Testis (tissue), 5 donors: ENCODE results near the gene ERLEC1. TPM values are rescaled to one million over a fixed set of nuclear protein-coding genes. Genes with fewer than 3 reads are reported as not detected.

Experiments
- DNase-seq: peaks from one replicate; pipeline ENCODE4 v3.0.0-alpha.2; 2019
- H3K27ac ChIP-seq, 2 donors: fragments of 200-600 bp; sonication (generic); one replicate each; pipeline ENCODE4 v1.5.1; 2019
- H3K27me3 ChIP-seq: fragments of 200-600 bp; sonication (generic); one replicate; pipeline ENCODE4 v1.5.1; 2019
- H3K36me3 ChIP-seq: fragments of 200-600 bp; sonication (generic); one replicate; pipeline ENCODE4 v1.5.1; 2017; ENCODE audit warnings: low read depth; ENCODE audit errors: missing control alignments
- H3K4me1 ChIP-seq: fragments of 200-600 bp; sonication (generic); one replicate; pipeline ENCODE4 v1.5.1; 2019
- H3K4me3 ChIP-seq, 2 donors: fragments of 200-600 bp; sonication (generic); one replicate each; pipeline ENCODE4 v1.5.1; 2017 to 2019
- H3K9me3 ChIP-seq: fragments of 200-600 bp; sonication (generic); one replicate; pipeline ENCODE4 v1.5.1; 2017
- POLR2A ChIP-seq: fragments of 450-650 bp; IDR thresholded peaks from one replicate; pipeline ENCODE4 v1.6.1; 2017; ENCODE audit warnings: antibody characterized with exemption, mild to moderate bottlenecking, moderate library complexity
- WGBS, 2 donors: methylation state at CpG; one replicate each; pipeline ENCODE4 v1.1.5; 2018; 5-methylcytosine and 5-hydroxymethylcytosine counted together
- intact Hi-C: fragments of 100-400 bp; cut with DNase I; formaldehyde crosslinking; loops from one replicate; pipeline ENCODE4 v1.15.1; 2023; ENCODE audit warnings: low total_unique reads
- long read RNA-seq, 2 donors: transcript quantifications; one replicate each; lab custom pipeline, GENCODE V29; 2026
- polyA plus RNA-seq: library from polyadenylated mRNA; stranded (reverse); fragments of 350-450 nt; fragmentation: Illumina TruSeq; extraction: RNeasy Lipid Tissue Mini Kit (QIAGEN cat#74804); gene quantifications from one replicate; pipeline ENCODE4 v1.2.3, GENCODE V29; 2014; ENCODE audit warnings: low read depth, low replicate concordance; ENCODE audit not compliant: insufficient read depth
- total RNA-seq, 2 donors: library from RNA; depleted of rRNA; stranded (reverse); fragments of >200 nt; gene quantifications; one replicate each; pipeline ENCODE4 v1.2.3, GENCODE V29; 2016
- TF ChIP-seq, protein P1 (sequence below), 3 experiments: fragments of 450-650 bp in 2 of 3; fragments of 200-600 bp in 1 of 3; sonication (generic) in 1 of 3; IDR thresholded peaks; one replicate each; pipeline ENCODE4 v1.5.1; 2016 to 2019; ENCODE audit warnings: antibody characterized with exemption in 3 of 3, mild to moderate bottlenecking in 2 of 3, moderate library complexity in 1 of 3

The ERLEC1 gene, protein sequence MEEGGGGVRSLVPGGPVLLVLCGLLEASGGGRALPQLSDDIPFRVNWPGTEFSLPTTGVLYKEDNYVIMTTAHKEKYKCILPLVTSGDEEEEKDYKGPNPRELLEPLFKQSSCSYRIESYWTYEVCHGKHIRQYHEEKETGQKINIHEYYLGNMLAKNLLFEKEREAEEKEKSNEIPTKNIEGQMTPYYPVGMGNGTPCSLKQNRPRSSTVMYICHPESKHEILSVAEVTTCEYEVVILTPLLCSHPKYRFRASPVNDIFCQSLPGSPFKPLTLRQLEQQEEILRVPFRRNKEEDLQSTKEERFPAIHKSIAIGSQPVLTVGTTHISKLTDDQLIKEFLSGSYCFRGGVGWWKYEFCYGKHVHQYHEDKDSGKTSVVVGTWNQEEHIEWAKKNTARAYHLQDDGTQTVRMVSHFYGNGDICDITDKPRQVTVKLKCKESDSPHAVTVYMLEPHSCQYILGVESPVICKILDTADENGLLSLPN
- total RNA-seq: 100 to 1,000 TPM in 1 of 2 donors, 10 to 100 TPM in 1; 91.5 to 123 TPM
- 86.3 TPM for polyA plus RNA-seq
- long read RNA-seq, donor 1, transcript ERLEC1-202 (13 exons, 2,271 nt): minor isoform, 5 of 152 reads
- long read RNA-seq, donor 1, transcript ERLEC1-201 (14 exons, 2,433 nt): major isoform, 20 of 152 reads
- long read RNA-seq, donor 1, partial matches to known transcripts: 127 of 152 reads
- long read RNA-seq, donor 1, other reads (novel, unspliced or antisense): 0 of 152 reads
- long read RNA-seq, donor 2, transcript ERLEC1-201 (14 exons, 2,433 nt): major isoform, 20 of 48 reads
- long read RNA-seq, donor 2, transcript ERLEC1-202 (13 exons, 2,271 nt): minor isoform, 7 of 48 reads
- long read RNA-seq, donor 2, partial matches to known transcripts: 21 of 48 reads
- long read RNA-seq, donor 2, other reads (novel, unspliced or antisense): 0 of 48 reads

DNA sequence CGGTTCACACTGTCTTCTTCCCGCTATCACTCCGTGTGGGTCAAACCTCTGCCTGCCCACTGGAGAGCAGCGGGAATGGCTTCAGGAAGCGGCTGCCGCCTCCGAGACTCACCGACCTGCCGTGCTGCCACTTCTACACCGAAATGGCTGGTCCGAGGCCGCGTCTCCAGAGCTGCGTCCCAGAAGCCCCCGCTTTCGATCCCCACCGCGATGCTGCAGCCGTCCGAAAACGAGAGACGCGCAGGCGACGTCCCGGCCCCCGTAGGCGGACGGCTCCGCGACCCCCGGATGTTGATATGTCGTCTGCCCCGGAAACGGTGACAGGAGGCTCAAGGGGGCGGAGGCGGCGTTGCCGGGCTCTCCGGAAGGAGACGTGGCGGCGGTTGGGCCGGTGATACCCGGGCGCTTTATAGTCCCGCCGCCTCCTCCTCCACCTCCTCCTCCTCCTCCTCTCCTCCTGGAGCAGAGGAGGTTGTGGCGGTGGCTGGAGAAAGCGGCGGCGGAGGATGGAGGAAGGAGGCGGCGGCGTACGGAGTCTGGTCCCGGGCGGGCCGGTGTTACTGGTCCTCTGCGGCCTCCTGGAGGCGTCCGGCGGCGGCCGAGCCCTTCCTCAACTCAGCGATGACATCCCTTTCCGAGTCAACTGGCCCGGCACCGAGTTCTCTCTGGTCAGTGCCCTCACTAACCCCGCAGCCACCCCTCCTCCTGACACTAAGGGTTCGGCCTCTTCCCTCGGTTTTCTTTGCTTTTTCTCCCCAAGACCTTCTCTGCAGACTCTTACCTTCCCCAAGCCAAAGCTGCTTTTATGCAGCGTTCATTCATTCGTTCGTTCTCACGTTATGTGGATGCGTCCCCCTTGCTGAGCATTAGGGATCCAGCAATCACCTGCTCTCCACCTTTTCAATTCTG lies at the start of gene ERLEC1, which contains the start of gene ASB3:
ERLEC1 (plus strand) TSS at position 340 of the 909 bp plus-strand sequence; CDS start at position 507, 167 bp downstream.
ASB3 (minus strand) TSS at position 249 of the 909 bp plus-strand sequence. CDS start 21,381 bp downstream, outside the sequence.
- H3K4me3 ChIP-seq: peak within 1 kb of the TSS; percentile 81 to 94
- intact Hi-C loops: no loop called here
- no peaks in the 10 kb centered on the region for H3K27me3 ChIP-seq
- no peaks in the 10 kb centered on the region for H3K9me3 ChIP-seq
- 0 to 1% methylated on average over 37 to 75 of the region's 77 CpGs for WGBS, 2 donors
- peak within 1 kb of the TSS; percentile 82 to 86 for H3K27ac ChIP-seq
- no peaks in the 10 kb centered on the region for H3K36me3 ChIP-seq
- H3K4me1 ChIP-seq: peaks cover 26% of the 10 kb centered on the region
- TF ChIP-seq POLR2A: peak; percentile 8
- TF ChIP-seq, protein P1, sequence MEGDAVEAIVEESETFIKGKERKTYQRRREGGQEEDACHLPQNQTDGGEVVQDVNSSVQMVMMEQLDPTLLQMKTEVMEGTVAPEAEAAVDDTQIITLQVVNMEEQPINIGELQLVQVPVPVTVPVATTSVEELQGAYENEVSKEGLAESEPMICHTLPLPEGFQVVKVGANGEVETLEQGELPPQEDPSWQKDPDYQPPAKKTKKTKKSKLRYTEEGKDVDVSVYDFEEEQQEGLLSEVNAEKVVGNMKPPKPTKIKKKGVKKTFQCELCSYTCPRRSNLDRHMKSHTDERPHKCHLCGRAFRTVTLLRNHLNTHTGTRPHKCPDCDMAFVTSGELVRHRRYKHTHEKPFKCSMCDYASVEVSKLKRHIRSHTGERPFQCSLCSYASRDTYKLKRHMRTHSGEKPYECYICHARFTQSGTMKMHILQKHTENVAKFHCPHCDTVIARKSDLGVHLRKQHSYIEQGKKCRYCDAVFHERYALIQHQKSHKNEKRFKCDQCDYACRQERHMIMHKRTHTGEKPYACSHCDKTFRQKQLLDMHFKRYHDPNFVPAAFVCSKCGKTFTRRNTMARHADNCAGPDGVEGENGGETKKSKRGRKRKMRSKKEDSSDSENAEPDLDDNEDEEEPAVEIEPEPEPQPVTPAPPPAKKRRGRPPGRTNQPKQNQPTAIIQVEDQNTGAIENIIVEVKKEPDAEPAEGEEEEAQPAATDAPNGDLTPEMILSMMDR (IDR thresholded peaks at IDR 0.05): no peak
- DNase-seq: peak; percentile 94

DNA sequence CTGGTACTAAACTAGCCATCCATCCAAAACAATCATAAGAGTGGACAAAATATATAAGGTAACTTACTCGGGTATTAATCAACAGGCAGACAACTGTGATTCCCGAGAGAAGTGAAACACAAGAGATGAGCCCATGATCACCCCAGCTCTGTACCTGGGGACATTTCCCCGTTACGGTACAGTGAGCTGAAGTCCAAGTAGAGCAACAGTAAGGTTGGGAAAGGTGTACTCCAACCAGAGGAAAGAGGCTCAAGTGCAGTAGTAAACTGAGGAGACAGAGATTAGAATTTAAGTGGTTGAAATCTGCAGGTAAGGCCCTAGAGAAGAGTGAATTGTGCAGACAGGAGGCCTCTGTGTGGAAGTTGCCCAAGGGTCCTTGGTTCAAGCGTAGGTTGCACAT lies 49.8 kb upstream of the ERLEC1 start:
- peaks cover 2% of the 10 kb centered on the region for H3K4me1 ChIP-seq
- WGBS, 2 donors: 90 to 94% methylated on average over 5 of the region's 5 CpGs
- no peak for TF ChIP-seq POLR2A
- TF ChIP-seq, protein P1 (IDR thresholded peaks at IDR 0.05): no peak
- no peak overlapping the region for H3K4me3 ChIP-seq
- no peaks in the 10 kb centered on the region for H3K27me3 ChIP-seq
- no peaks in the 10 kb centered on the region for H3K9me3 ChIP-seq
- DNase-seq: no peak
- intact Hi-C loops: no loop called here
- no peaks in the 10 kb centered on the region for H3K36me3 ChIP-seq
- no peak overlapping the region for H3K27ac ChIP-seq

DNA sequence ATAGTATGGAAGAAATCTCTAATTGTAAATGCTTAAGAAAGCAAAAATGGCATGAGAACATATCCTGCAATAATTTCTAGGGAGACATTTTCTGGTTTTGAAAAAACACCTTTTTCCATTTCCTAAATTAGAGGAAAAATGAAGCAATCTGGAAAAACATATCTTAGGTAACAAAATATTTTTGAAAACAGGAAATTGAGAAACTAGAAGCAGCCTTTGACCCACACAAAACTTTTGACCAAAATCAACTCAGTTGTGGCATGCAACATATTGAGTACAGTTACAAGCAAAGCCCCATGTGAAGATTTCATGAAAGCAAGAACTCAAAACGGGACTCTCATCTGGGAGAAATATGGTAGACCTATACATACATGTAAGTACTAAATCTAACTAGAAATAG lies 47.8 kb upstream of the ERLEC1 start:
- H3K27me3 ChIP-seq: no peaks in the 10 kb centered on the region
- no peak for DNase-seq
- H3K36me3 ChIP-seq: no peaks in the 10 kb centered on the region
- H3K4me1 ChIP-seq: no peaks in the 10 kb centered on the region
- TF ChIP-seq POLR2A: no peak
- TF ChIP-seq, protein P1 (IDR thresholded peaks at IDR 0.05): no peak
- 80 to 100% methylated on average over 1 of the region's 1 CpG for WGBS, 2 donors
- intact Hi-C loops: no loop called here
- H3K9me3 ChIP-seq: no peaks in the 10 kb centered on the region
- H3K4me3 ChIP-seq: no peak overlapping the region
- H3K27ac ChIP-seq: no peak overlapping the region

DNA sequence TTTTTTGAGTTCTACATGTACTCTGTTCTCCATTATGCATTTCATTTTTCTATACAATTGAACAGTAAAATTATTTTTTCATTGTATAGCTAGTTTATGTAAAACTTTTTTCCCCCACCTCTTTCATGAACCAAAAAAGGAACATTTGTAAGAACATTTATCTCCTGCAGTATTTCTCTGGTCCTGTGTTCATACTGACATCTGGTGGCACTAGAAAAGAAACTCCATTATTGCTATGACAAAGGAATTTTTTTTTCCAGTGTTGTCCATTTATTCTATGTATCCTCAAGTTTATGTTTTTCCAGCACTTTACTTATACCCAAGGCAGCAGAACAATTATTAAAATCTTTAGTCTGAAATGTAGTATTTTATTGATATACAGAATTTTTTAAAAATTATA lies 46.7 kb upstream of the ERLEC1 start:
- Histone ChIP-seq H3K27ac (no peak overlapping the region), H3K4me3 (no peak overlapping the region), H3K9me3 (no peaks in the 10 kb centered on the region), H3K36me3 (no peaks in the 10 kb centered on the region), H3K27me3 (no peaks in the 10 kb centered on the region), H3K4me1 (no peaks in the 10 kb centered on the region)
- no peak for DNase-seq
- TF ChIP-seq, protein P1 (IDR thresholded peaks at IDR 0.05): peak in 1 of 3 experiments; percentile 17
- TF ChIP-seq POLR2A: no peak
- intact Hi-C loops: no loop called here
